ENCODE data around the gene PHACTR1.

DNA sequence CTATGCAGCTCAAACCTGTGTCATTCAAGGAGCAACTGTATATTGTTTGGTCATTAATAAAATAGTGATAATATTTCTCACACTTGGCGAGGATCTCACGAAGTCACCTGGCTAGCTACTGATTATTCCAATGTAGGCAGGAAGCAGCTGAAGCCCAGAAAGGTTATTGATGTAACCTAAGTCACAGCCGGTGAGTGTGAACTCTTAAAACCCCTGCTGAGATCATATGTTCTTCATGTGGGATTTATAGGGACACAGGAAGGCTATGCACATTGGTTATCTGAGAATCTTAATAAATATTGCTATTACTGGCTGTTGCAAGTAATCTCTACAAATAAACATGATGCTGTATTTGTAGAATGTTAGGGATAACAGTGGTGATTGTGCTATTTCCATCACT lies 450.3 kb downstream of the PHACTR1 start:
- TF ChIP-seq, protein P1, sequence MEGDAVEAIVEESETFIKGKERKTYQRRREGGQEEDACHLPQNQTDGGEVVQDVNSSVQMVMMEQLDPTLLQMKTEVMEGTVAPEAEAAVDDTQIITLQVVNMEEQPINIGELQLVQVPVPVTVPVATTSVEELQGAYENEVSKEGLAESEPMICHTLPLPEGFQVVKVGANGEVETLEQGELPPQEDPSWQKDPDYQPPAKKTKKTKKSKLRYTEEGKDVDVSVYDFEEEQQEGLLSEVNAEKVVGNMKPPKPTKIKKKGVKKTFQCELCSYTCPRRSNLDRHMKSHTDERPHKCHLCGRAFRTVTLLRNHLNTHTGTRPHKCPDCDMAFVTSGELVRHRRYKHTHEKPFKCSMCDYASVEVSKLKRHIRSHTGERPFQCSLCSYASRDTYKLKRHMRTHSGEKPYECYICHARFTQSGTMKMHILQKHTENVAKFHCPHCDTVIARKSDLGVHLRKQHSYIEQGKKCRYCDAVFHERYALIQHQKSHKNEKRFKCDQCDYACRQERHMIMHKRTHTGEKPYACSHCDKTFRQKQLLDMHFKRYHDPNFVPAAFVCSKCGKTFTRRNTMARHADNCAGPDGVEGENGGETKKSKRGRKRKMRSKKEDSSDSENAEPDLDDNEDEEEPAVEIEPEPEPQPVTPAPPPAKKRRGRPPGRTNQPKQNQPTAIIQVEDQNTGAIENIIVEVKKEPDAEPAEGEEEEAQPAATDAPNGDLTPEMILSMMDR (IDR thresholded peaks at IDR 0.05) = no peak
- TF ChIP-seq POLR2AphosphoS5 (IDR thresholded peaks at IDR 0.05; ENCODE audit: insufficient read depth in 1 of 2, low read depth in 1 of 2) (no peak), POLR2A (IDR thresholded peaks at IDR 0.05) (no peak)
